ENCODE measurements around the gene PCDHA9.

The PCDHA9 gene

GRCh38 chr5:140877262-140877581 lies 29.0 kb downstream of the PCDHA9 start:
- DNase-seq (ENCODE audit: low read depth in 1 of 2, low spot score in 1 of 2) = no peak

GRCh38 chr5:140881889-140882590 lies 33.9 kb downstream of the PCDHA9 start, which contains the start of gene PCDHA13:
TSS of gene PCDHA13 (plus strand) at chr5:140882124. CDS start at chr5:140882269, 145 bp downstream.
- no peak for DNase-seq (ENCODE audit: low read depth in 1 of 2, low spot score in 1 of 2)

- DNase-seq (ENCODE audit: low read depth in 1 of 2, low spot score in 1 of 2) = no peak
These were observed 34.4 kb downstream of the PCDHA9 start for GRCh38 chr5:140882591-140882899.

GRCh38 chr5:140883373-140883772 lies 35.2 kb downstream of the PCDHA9 start:
- no peak for DNase-seq (ENCODE audit: low read depth in 1 of 2, low spot score in 1 of 2)

GRCh38 chr5:140883927-140884697 lies 35.9 kb downstream of the PCDHA9 start:
- no peak for DNase-seq (ENCODE audit: low read depth in 1 of 2, low spot score in 1 of 2)

Data from activated T-helper 1 cell treated with anti-CD3 and anti-CD28 coated beads, Interleukin-2, amount 50 U/mL, for 16 hours (primary cell).